C4-2B (cell line): ENCODE data around the gene ITGB3.

Experiments
- ZFX ChIP-seq: fragments of 450-650 bp; IDR thresholded peaks from 2 replicates; pipeline ENCODE4 v1.6.1; 2017
- TF ChIP-seq, protein P1 (sequence below): fragments of 450-650 bp; conservative IDR thresholded peaks from 2 replicates; pipeline ENCODE4 v1.5.1; 2017; ENCODE audit warnings: mild to moderate bottlenecking

GRCh38 chr17:47212458-47212857, 41.2 kb upstream of the ITGB3 start:
- TF ChIP-seq, protein P1, sequence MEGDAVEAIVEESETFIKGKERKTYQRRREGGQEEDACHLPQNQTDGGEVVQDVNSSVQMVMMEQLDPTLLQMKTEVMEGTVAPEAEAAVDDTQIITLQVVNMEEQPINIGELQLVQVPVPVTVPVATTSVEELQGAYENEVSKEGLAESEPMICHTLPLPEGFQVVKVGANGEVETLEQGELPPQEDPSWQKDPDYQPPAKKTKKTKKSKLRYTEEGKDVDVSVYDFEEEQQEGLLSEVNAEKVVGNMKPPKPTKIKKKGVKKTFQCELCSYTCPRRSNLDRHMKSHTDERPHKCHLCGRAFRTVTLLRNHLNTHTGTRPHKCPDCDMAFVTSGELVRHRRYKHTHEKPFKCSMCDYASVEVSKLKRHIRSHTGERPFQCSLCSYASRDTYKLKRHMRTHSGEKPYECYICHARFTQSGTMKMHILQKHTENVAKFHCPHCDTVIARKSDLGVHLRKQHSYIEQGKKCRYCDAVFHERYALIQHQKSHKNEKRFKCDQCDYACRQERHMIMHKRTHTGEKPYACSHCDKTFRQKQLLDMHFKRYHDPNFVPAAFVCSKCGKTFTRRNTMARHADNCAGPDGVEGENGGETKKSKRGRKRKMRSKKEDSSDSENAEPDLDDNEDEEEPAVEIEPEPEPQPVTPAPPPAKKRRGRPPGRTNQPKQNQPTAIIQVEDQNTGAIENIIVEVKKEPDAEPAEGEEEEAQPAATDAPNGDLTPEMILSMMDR: no peak
- no peak for TF ChIP-seq ZFX
